ENCODE data around the gene SERGEF. TPM values are rescaled to one million over a fixed set of nuclear protein-coding genes. Genes with fewer than 3 reads are reported as not detected.

SERGEF gene
- total and polyA plus RNA-seq, 11 donors, result 11.6 to 55.0 (median 22.1) TPM

DNA sequence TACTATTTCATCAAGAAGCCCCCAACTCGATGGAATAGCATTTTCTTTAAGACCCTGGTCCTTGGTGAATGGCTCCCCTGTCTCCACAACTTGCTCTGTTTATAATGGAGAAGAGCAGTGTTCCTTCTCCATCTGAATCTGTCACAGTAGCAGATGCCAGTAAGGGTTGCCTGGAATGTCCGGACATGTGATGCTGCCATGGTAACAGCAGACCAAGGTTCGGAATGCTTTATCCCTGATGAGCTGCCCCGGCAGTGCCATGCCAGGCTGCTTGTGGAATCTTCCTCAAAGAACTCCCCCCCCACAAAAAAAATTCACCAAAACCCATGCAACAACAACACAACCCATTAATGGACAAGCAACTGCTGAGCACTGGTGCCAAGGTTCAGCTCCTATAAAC lies 205.8 kb downstream of the SERGEF start:
- no peak for DNase-seq
- Histone ChIP-seq H3K9me3 (no peaks in the 10 kb centered on the region), H3K4me3 (no peak overlapping the region), H3K4me1 (peaks cover 0 to 40% (median 14%) of the 10 kb centered on the region in 12 donors), H3K27me3 (no peaks in the 10 kb centered on the region), H3K27ac (no peak overlapping the region), H3K36me3 (no peaks in the 10 kb centered on the region)
- TF ChIP-seq, protein P1, sequence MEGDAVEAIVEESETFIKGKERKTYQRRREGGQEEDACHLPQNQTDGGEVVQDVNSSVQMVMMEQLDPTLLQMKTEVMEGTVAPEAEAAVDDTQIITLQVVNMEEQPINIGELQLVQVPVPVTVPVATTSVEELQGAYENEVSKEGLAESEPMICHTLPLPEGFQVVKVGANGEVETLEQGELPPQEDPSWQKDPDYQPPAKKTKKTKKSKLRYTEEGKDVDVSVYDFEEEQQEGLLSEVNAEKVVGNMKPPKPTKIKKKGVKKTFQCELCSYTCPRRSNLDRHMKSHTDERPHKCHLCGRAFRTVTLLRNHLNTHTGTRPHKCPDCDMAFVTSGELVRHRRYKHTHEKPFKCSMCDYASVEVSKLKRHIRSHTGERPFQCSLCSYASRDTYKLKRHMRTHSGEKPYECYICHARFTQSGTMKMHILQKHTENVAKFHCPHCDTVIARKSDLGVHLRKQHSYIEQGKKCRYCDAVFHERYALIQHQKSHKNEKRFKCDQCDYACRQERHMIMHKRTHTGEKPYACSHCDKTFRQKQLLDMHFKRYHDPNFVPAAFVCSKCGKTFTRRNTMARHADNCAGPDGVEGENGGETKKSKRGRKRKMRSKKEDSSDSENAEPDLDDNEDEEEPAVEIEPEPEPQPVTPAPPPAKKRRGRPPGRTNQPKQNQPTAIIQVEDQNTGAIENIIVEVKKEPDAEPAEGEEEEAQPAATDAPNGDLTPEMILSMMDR (IDR thresholded peaks at IDR 0.05), result no peak
- no peak for TF ChIP-seq POLR2A (IDR thresholded peaks at IDR 0.05)
- peak in 2 of 4 donors; percentile 44 to 67 for ATAC-seq
- WGBS, 4 donors, result 52 to 86% (median 69%) methylated on average over 4 of the region's 4 CpGs
- intact Hi-C loops (cut with DNase I), result no loop called here

DNA sequence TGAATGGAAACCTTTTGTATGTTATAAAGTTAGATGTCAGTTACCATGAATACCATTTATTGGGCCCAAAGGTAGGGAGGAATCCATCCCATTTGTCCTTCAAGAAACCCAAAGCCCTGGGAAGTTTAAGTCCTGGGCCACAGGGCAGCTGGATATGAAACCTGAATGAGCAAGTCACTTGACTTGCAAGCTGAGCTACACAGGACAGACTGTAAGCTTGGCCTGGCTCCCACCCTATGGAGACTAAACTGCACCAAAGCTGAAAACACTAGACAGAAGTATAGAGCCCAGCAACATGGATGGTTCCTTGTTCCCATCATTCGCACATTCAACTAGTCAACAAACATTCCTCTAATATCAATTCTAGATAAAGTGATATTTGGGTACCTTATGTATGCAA lies 207.0 kb downstream of the SERGEF start:
- peak overlapping the region in 4 of 12 donors; percentile 11 to 38 (median 24) for H3K27ac ChIP-seq
- peaks cover 0 to 28% (median 10%) of the 10 kb centered on the region in 12 donors for H3K4me1 ChIP-seq
- intact Hi-C loops (cut with DNase I), result no loop called here
- no peaks in the 10 kb centered on the region for H3K36me3 ChIP-seq
- no peaks in the 10 kb centered on the region for H3K27me3 ChIP-seq
- WGBS, 4 donors, result 44 to 72% (median 63%) methylated on average over 1 of the region's 1 CpG
- H3K9me3 ChIP-seq, result no peaks in the 10 kb centered on the region
- DNase-seq, result peak in 2 of 5 donors; percentile 23 to 33
- no peak for TF ChIP-seq POLR2A (IDR thresholded peaks at IDR 0.05)
- TF ChIP-seq, protein P1 (IDR thresholded peaks at IDR 0.05), result no peak
- no peak overlapping the region for H3K4me3 ChIP-seq
- ATAC-seq, result peak; percentile 69 to 80 (median 74)

DNA sequence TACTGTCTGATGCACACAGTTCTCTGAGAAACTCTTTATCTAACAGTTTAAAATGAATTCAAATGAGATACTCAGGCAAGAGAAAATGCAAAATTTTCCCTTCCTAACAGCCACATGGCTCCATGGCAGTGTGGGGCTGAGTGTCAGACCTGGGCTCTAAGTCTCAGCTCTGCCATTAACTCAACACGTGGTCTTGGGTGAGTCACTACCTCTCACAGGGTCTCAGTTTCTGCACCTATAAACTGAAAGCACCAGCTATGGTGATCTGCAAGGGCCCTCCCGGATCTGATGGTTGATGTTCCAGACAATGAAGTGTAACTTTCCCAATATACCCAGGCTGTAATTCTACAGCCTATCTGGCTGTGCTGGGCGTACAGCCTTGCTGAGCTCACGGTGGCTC lies 207.8 kb downstream of the SERGEF start:
- DNase-seq (no peak), ATAC-seq (no peak)
- Histone ChIP-seq H3K36me3 (no peaks in the 10 kb centered on the region), H3K4me1 (peaks cover 0 to 20% (median 6%) of the 10 kb centered on the region in 12 donors), H3K27ac (no peak overlapping the region), H3K9me3 (no peaks in the 10 kb centered on the region), H3K4me3 (no peak overlapping the region), H3K27me3 (no peaks in the 10 kb centered on the region)
- no peak for TF ChIP-seq POLR2A (IDR thresholded peaks at IDR 0.05)
- TF ChIP-seq, protein P1 (IDR thresholded peaks at IDR 0.05), result no peak
- 97 to 98% (median 97%) methylated on average over 4 of the region's 4 CpGs for WGBS, 4 donors
- intact Hi-C loops (cut with DNase I), result no loop called here

DNA sequence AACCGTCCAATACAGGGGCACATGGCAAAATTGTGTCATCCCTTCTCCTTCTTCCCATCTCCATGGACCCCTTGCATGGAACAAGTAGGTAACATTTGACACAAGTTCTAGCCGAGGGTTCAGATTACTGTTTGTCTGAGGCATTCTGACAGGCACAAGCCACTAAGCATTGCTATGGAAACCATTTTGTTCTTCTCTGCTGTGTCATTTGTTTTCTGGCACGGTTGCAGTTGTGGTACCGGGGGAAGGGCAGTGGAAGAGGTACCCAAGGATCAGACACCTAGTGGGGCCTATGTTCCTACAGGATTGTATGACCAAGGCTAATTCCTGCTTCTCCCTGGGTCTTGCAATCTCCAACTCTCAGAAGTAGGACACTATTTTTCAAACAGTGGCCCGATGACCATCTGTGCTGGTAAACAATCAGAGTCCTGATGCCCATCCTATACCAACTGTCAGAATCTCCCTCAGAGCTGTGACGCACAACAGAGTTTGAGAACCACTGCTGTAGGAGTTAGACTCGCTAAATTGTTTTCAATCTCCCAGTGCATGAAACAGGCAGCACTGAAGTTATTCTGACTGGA lies 209.0 kb downstream of the SERGEF start:
- Histone ChIP-seq H3K36me3 (no peaks in the 10 kb centered on the region), H3K27ac (no peak overlapping the region), H3K4me1 (peaks cover 0 to 26% (median 6%) of the 10 kb centered on the region in 12 donors), H3K9me3 (no peaks in the 10 kb centered on the region), H3K4me3 (no peak overlapping the region), H3K27me3 (no peaks in the 10 kb centered on the region)
- TF ChIP-seq POLR2A (IDR thresholded peaks at IDR 0.05), result no peak
- TF ChIP-seq, protein P1 (IDR thresholded peaks at IDR 0.05), result no peak
- DNase-seq (no peak), ATAC-seq (no peak)
- 91 to 92% (median 91%) methylated on average over 7 of the region's 7 CpGs for WGBS, 4 donors
- intact Hi-C loops (cut with DNase I), result no loop called here

Data from heart left ventricle (tissue), 16 donors.